Measurements from ENCODE around the gene ECM2.
A peak's percentile ranks its signal among the peaks of the same experiment; 100 is the strongest.

ECM2 gene

DNA sequence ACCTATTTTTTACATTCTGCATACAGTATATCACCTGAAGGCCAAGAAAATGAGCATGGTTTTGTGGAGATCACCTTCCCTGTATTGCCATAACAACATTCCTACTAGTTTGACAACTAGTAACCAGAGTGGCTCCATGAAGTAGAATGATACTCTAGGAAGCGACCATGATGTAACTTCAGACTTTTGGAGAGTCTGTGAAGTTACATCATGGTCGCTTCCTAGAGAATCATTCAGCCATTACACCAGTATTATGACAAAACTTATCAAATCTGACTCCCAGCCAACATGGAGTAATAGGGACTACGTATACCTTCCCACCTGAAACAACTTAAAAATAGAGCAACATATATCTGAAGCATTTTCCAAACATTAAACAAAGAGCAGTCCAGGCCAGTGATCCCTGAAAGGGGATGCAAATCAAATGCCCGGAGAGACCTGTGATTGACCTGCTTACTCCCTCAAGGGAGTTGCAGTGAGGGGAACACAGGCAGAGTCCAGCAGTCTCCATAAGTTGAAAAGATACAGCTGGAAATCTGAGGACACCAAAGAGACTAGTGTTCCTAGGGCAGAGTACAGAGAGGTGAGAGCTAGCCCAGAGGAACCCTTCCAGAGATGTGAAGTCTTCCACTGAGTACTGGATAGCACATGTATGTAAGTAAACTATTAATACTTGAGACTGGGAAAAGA, 7.8 kb downstream of the ECM2 start:
- no peak for DNase-seq (ENCODE audit: low spot score)

DNA sequence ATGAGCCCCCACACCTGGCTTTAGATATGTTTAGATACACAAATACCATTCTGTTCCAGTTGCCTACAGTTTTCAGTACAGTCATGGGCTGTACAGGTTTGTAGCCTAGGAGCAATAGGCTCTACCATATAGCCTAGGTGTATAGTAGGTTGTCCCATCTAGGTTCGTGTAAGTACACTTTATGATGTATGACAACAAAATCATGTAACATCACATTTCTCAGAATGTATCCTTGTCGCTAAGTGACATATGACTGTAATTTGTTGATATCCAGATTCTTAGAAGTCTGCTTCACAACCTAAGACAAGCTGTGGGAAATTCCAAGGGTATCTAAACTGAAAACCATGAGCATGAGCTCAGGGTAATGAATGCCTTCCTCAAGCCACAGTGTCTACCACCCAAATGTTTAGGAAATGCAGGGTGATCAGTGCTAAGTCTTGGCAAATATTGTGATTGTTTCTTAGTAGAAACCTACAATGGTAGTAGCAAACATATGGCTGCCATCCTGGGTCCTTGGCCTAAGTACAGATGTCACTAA, 8.4 kb downstream of the ECM2 start:
- no peak for DNase-seq (ENCODE audit: low spot score)

DNA sequence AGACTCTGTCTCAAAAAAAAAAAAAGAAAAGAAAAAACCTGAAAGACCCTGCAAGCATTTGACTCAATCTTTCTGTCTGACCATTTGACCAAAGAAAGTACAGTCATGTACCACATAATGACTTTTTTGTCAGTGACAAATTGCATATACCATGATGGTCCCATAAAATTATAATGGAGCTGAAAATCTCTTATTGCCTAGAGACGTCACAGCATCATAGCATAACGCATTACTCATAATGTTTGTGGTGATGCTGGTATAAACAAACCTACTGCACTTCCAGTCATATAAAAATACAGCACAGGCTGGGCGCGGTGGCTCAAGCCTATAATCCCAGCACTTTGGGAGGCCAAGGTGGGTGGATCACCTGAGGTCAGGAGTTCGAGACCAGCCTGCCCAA, 10.5 kb downstream of the ECM2 start:
- DNase-seq (ENCODE audit: low spot score) = no peak

DNA sequence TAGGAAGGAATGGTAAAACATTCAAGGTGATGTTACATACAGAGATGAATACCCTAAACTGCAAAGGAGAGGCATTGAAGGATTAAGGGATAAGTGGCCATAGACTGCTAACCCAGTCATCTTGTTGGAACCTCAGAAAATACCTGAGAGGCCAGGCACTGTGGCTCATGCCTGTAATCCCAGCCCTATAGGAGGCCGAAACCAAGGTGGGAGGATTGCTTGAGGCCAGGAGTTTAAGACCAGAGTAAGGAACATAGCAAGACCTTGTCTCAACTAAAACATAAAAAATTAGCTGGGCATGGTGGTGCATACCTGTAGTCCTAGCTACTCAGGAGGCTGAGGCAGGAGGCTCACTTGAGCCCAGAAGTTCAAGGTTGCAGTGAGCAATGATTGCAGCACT, 10.9 kb downstream of the ECM2 start:
- no peak for DNase-seq (ENCODE audit: low spot score)

- no peak for DNase-seq (ENCODE audit: low spot score)
Measured at GRCh38 chr9:92522983-92523970, 12.5 kb downstream of the ECM2 start.

GRCh38 chr9:92520837-92521236, 15.0 kb downstream of the ECM2 start:
- DNase-seq (ENCODE audit: low spot score) = no peak

- DNase-seq (ENCODE audit: low spot score) = no peak
Measured at GRCh38 chr9:92518199-92518598, 17.6 kb downstream of the ECM2 start.

DNA sequence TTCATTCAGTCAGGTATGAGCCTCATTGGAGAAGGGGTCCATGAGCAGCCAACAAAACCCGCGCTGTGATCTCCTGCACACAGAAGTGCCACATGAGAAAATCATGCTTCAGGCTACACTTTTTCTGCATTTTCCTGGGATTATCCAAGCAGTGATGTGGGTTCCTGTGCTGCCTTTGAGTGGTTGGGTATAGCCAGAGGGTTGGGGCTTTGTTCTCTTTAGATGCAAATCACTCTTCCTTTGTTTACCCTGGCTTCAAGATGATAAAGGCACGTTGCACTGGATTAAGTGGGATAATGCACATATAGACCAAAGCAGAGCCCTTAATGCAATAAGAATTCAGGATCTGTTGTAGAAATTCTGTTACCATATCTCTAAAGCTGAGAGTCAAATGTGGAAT, 18.7 kb downstream of the ECM2 start:
- no peak for DNase-seq (ENCODE audit: low spot score)

DNA sequence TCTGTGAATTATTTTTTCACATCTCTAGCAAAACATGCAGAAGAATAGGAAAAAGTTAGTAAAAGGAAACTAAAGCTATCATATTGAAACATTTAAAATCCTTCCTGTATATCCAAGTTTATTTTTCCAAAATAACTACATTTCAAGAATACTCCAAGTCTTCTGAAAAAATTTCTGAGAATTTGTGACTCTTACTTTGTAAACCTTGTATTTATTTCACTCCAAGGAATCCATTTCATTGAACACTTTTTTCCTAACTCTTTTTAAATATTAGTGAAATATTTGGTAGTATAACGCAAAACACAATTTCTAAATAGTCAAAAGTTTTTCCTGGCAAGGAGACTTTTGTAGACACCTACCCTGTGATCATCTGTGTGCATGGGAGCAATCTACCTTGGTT, 19.3 kb downstream of the ECM2 start:
- DNase-seq (ENCODE audit: low spot score) = no peak

DNA sequence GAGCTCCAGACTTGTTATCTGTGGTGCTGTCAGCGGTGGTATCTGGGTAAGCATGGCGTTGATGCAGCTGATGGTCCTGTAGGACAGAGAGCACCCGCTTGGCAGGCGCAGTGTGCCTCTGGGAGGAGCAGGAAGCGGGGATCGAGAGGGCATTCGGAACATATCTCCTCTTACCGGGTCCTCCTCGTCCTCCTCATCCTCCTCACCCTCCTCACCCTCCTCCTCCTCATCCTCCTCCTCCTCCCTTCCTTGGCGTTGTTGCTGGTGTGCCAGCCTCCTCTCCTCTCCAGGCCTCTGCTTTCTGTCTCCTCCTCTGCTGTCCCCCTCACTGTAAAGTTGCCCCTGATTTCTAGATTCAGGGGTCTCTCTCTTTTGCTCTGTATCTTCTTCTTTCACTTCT, 21.2 kb downstream of the ECM2 start:
- DNase-seq (ENCODE audit: low spot score) = no peak

- no peak for DNase-seq (ENCODE audit: low spot score)
Measured at GRCh38 chr9:92513349-92513748, 22.4 kb downstream of the ECM2 start.

DNA sequence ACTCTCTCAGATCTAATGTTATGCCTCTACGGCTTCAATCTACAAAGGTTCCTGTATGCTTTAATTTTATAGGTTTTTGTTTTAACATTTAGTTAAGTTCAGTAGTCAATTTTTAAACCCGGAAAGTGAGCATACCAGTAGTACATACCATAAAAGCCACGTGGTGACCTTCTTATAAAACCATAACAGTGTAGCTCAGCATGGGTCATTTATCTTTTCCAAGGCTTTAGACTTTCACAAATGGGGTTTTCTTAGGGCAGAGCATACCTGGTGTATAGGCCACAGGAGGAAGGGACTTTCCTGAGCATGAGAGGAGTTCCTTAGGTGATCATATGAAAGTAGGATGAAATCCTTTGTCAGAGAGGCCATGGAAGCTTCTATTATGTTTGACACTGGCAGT, 23.2 kb downstream of the ECM2 start:
- no peak for DNase-seq (ENCODE audit: low spot score)

- no peak for DNase-seq (ENCODE audit: low spot score)
Measured at GRCh38 chr9:92510747-92511146, 25.0 kb downstream of the ECM2 start.

GRCh38 chr9:92509050-92509449, 26.7 kb downstream of the ECM2 start:
- no peak for DNase-seq (ENCODE audit: low spot score)

- DNase-seq (ENCODE audit: low spot score) = no peak
Measured at GRCh38 chr9:92508018-92508820, 27.6 kb downstream of the ECM2 start.

DNA sequence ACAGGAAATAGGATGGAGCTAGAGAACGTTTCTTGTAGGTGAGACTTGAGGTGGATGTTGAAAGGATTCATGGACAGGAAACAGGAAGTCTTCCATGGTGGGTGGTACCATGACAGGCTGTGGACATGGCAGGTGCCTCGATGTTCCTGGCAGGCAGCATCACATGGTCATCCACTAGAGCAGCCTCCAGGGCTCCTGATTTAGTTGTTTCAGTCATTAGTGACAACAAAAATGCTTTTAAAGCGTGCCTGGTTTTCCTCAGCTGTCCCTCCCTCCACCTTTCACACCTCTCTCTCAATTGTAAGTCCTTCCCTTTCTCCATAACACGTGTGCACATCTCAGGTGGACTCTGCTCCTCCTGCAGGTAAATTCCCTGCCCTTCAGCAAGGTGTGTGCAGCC, 28.3 kb downstream of the ECM2 start:
- no peak for DNase-seq (ENCODE audit: low spot score)

DNA sequence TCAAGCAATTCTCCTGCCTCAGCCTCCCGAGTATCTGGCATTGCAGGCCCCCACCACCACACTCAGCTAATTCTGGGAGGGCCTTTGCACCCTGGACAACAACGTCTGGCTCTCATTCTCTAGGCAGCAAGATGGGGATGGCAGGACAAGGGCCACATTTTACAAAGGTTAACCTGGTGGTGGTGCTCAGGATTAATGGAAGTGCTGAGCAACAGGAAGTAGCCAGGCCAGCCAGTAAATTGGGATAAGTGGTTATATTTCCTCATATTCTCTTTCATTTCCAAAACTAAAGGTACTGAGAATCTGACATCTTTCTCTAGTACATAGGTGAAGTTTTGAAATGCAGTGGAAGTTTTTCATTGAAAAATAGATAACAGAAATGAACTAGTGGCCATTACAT, 28.8 kb downstream of the ECM2 start:
- no peak for DNase-seq (ENCODE audit: low spot score)

GRCh38 chr9:92506184-92506857, 29.5 kb downstream of the ECM2 start:
- DNase-seq (ENCODE audit: low spot score) = peak; percentile 90

DNA sequence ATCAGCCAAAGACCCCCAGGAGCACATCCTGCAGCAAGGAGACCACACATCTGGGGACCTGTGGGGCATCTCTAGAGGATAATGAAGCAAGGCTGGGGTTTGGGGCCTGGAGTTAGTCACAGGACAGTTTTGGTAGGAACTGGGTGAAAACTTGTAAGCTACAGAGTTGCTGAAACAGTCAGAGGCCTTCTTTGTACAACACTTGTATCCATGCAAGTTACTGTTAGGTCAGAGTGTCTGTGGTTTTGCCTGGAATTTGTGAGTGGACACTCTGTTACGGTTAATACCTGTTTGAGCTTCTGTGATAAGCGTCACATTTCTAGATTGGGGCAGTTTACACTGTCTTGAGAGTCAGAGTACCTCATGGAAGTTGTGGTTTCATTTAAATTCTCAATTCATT, 30.9 kb downstream of the ECM2 start:
- DNase-seq (ENCODE audit: low spot score) = no peak

- no peak for DNase-seq (ENCODE audit: low spot score)
Measured at GRCh38 chr9:92503156-92503555, 32.6 kb downstream of the ECM2 start.

- peak; percentile 80 for DNase-seq (ENCODE audit: low spot score)
Measured at GRCh38 chr9:92501671-92502393, 34.0 kb downstream of the ECM2 start.

Measured in AG20443 (cell line).